Stimulated activated CD8-positive, alpha-beta memory T cell treated with anti-CD3 and anti-CD28 coated beads, Interleukin-7, amount 100 ng/mL, for 1 hour (primary cell): ENCODE results near the gene PCBP2.
"Not testable (repeated sequence)": the region's sequence is repeated elsewhere in the genome, so short reads cannot be mapped to it uniquely, and the experiment has no call there.

Experiments
- DNase-seq, 2 donors: peaks; one replicate each; pipeline ENCODE4 v3.0.0-alpha.2; 2020; ENCODE audit warnings: low read depth in 2 of 2

Gene PCBP2

DNA sequence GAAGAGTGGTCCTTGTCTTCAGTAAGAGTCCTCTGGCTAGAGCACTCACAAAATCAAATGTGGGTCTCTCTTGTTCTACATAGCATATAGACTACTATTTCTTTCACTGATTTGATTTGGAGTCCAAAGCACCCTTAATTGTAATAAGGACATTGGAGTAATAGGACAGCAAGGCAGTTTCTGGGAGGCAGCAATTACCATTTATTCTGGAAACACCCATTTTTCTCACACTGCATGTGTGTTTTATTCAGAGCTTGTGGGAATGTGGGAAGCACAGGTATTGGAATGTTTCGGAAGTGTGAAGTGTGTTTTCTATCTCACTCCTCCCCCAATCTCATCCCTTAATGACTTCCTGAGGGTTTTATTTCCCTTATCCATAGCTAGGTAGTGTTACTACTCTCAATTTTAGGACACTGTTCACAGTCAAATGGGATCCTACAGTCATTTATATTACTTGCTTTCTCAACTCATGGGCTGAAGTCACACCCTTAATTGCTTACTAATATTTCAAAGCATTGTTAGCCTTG, 20.2 kb downstream of the PCBP2 start:
- no peak for DNase-seq

DNA sequence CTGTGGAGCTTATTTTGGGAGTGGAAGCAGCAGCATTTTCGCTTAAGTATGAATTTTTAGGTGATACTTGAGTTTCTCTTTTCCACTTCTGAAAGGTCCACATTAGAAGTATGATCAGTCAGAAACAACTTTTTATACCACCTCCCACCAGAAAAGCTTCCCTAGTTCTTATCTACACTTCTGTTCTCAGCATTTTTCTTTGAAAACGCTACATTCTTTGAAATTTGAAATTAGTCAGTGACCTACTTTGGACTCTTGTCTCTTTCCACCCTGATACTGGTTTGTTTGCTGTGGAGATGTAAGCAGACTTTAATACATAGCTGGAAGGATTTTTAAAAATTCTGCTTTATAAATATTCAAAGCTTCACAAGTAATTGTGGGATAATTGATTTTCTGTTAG, 22.2 kb downstream of the PCBP2 start:
- no peak for DNase-seq

DNA sequence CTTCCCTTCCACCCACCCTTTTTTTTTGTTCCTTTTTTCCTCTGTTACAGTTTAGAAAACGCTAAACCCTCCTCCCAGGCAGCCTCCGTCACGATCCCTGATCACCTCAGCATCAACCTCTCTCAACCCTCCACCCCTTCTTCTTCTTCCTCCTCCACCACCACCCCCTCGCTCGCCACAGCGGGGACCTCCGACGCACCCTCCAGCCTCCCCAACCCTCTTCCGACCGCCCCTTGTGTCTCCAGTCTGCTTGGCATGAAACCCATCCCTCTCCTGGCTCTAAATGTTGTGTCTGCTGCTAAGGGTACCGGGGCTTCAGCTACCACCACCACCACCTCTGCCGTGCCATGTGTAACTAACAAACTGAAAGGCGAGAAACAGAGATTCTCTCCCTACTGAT, 22.9 kb downstream of the PCBP2 start:
- DNase-seq = no peak

DNA sequence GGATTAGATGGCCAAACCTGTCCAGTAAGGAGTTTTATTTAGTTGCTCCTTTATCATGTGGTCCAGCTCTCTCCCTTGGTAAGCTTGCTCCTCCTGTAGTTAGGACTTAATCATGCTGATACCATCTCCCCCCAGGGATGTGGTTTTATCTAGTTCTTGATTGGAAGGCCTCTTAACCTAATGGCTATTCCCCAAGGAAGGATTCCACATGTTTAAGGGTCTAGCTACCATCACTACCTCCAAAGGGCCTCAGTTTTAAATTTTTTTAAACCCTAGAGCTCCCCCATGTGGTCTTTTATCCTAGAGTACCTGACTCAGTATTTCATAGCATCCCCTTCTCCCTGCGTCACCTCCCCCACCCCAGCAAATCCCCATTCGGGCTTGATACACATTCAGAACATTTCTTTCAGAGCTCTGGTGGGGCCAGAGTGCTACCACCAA, 24.9 kb downstream of the PCBP2 start:
- no peak for DNase-seq

DNA sequence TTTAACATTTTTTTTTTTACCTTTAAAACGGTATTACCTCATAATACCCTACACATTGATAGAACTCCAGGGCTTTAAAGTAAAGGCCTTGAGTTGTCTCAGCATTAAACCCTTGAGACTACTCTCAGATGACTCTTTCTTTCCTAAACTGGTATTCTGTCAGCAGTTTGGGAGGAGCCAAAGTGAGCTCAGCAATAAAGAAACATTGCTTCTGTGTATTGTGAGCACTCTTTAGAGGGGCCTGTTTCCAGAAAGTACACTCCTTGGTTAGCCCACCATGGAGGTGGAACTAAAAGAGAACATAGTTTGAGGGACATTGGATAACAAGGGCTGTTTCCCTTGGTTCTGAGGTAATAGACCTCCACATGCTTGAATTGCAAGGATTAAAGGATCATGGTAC, 27.0 kb downstream of the PCBP2 start:
- no peak for DNase-seq

DNA sequence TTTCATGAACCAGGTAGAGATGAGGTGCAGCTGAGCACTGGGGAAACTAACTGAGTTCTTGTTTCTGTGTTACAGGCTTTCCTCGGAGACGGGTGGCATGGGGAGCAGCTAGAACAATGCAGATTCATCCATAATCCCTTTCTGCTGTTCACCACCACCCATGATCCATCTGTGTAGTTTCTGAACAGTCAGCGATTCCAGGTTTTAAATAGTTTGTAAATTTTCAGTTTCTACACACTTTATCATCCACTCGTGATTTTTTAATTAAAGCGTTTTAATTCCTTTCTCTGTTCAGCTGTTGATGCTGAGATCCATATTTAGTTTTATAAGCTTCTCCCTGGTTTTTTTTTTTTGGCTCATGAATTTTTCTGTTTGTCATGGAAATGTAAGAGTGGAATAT, 27.4 kb downstream of the PCBP2 start:
- no peak for DNase-seq

DNA sequence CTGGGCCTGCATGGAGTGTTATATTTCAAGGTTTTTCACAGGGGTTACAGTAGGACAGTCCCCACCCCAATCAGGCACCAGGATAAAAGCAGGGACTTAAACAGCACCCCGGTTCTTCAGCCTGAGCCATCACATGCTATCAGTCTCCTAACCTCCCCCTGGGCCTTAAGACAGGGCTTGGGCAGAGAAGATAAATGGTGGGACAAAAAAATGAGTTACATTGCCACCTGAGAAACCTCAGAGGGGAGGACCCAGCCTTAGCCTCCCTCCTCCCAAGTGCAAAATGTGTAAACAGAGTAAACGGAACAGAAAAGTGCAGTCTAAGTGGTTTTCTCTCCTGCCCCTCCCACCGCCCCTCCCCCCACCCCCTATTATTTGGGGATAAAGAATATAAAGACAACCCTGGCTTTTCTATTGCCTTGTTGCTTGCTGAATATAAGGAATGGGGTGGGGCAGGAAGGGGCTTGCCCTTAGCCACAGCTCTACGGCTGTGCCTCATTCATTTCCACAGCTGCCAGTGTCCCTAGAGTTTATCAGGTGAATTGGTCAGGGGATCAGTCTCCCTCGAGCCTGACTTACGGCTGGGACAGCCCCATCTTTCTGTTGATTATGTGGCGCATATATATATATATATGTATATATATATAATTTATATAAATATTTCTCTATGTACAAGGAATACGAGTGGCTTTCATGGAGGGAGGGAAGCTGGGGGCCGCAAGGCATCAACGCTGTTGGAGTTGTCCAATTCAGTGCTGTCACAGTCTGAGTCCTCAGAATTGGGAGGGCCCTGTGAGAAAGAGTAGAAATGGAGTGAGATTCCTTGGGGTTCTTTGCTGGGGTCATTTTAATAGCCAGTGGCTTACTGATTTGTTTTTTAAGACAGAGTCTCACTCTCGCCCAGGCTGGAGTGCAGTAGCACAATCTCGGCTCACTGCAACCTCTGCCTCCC, 28.9 kb downstream of the PCBP2 start:
- no peak for DNase-seq

DNA sequence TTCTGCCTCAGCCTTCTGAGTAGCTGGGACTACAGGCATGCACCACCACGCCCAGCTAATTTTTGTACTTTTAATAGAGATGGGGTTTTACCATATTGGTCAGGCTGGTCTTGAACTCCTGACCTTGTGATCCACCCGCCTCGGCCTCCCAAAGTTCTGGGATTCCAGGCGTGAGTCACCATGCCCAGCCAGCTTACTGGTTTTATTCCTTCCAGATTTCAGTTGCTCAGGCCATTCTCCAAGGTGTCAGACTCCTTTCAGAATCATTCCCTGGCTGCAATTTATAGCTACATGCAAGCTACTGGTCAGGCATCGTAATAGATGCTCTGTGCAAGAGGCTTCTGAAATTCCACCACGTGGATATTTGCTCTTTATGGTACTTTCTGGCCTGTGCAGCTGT, 29.6 kb downstream of the PCBP2 start:
- not testable (repeated sequence) for DNase-seq

DNA sequence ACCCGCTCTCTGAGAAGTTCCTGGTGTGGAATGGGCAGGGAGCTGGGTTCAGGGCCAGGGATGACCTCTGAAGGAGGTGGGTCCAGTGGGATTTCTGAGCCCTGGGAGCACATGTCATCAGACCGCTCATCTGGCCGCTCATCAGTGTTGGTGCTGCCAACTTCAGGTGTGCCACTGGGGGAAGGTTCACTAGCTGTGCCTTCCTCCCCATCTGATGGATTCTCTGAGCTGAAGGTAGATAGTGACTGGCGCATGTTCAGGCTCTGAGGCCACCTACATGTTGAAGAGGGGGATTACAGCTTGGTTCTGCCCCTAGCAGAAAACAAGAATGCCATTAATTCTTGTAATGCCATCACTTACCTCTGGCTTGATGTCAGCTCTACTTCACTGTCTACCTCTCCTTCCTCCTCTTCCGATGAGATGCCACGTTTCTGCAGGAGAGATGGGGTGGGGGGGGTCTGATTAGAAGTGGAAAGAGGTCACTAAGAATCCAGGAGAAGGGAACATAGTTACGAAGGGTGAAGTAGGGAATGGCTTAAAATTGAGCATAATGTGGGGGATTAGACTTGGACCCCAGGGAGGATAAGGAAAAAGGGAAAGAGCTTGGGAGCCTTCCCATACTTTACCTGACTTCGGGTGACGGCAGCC, 30.2 kb downstream of the PCBP2 start:
- DNase-seq = no peak

DNA sequence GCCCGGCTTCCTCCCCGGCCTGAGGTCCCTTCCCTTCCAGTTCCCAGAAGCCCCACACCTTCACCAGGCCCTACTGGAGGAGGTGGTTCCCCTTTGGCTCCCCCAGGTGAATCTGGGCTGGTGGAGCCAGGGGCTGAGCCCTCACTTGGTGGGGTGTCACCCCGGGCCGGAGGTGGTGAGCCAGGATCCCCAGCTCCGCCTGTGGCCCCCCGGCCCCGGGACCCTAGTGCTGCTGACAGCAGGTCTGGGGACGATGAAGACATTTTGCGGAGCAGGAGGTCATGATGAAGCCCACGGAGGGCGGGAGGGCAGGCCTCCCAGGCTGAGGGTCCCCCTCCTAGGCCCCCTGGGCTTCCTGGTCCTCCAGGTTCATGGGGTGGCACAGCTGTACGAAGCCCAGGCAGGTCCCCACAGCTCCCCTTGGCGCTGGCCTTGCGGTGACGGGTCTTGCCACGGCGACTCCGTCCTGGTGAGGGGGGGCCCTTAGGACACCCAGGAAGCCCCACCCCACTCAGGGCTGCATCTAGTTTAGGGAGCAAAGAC, 30.8 kb downstream of the PCBP2 start:
- DNase-seq = no peak

DNA sequence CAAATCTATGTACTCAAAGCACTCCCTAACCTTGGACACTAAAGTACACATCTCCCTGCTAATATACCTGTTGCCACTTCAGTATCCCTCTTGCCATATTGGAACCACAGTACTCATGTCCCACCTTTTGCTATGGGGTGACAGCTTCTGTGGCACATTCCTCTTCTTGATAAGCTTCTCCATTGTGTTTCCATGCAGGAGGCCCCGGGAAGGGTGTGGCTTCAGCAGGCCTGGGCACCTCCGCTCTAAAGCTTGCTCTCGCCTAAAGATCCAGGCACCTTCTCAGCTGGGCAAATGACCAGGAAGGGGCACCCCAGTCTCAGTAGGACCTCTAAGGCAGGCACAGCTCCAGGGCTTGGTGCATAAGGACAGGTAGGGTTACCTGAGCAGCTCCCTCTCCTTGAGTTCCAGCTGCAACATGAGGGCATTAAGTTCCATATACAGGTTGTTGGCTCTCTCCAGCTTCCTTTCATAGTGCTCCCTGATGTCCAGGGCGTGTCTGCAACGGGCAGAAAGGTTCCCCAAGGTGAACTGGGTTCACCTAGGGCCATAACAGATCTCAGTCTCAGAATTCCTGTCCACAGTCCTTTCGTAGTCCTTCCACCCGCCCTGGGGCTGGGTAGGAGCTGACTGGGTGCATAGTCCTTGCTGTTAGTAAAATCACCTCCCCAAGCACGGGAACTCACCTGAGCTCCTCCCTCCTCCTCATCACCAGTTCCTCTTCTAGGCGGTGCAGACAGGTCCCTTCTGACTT, 31.5 kb downstream of the PCBP2 start:
- DNase-seq = no peak

DNA sequence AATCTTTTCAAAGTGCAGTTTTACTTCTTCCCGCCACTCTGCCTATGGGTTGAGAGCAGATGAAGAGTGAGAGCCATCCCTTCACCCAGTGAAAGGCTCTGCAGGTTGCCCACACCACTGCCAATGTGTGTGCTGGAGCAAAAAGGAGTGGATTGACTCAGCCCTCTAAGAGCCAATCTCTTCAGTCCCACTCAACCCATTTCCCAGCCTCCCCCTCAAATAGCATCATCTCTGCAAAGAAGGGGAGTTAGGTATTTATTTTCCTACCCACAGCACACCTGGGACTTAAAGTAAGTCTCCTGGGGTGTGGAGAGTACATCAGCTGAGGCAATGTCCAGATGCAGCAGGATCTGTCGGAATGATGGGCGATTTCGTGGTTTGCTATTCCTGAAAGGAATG, 32.1 kb downstream of the PCBP2 start:
- no peak for DNase-seq

DNA sequence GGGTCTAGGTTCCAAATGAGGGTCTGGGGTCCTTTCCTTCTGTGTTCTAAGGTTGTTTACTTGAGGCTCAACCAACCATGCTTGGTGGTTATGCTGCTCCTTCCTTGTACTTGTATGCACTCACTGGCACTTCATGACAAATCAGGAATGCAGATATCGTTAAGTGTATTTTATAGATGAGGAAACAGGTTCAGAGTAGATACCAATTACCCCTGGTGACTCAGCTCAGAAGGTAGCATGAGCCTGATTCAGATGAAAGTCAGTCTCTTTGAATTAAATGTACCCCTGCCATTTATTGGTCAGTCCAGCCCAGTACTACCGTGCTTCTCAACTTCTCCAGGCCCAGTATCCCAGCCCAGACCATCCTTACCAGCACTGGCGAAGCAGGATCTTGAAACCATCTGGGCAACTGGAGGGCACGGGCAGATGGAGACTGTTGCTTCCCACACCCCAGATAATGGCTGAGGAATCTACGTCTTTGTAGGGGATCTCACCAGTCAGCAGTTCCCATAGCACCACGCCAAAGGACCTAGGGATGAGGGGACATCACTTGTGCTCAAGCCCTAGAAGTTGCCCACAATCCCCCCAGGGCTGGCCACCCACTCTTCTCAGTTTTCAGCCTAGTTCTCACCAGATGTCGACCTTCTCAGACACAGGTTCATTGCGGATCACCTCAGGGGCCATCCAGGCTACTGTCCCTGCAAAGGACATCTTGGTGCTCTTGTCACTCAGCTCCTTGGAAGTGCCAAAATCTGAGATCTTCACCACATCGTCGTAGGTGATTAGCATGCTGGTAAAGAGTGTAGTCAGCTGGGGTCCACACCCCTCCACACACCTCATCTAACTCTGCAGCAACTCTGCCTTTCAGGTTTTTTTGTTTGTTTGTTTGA, 33.0 kb downstream of the PCBP2 start:
- DNase-seq = no peak

DNA sequence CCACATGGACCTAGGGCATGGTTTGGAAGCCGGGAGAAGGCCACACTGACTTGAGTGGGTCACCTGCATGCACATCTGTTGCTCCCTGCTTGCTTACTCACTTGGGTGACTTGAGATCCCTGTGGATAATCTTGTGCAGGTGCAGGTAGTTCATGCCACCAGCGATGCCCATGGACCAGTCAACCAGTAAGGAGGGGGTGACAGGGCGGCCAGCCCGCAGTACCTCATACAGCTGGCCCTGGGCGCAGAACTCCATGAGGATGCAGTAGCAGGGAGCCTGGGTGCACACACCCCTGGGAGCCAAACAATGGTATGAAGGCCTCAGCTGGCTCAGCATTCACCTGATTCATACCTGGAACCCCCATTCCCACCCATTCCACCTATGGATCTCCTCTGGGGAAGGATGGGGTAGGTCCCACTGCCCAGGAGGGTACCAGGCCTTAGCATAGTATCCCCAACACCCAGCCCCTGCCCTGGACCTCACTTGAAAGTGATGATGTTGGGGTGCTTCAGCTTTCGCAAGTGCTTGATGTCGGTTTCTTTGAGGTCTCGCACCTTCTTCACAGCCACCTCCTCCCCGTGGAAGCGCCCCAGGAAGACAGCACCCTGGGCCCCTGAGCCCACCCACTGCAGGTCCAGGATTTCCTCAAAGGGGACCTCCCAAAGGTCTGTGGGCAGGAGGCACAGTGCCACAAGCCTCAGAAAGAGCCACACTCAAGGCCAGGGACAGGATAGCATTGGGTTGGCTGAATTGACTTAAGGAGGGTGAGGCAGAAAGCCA, 34.2 kb downstream of the PCBP2 start:
- no peak for DNase-seq

DNA sequence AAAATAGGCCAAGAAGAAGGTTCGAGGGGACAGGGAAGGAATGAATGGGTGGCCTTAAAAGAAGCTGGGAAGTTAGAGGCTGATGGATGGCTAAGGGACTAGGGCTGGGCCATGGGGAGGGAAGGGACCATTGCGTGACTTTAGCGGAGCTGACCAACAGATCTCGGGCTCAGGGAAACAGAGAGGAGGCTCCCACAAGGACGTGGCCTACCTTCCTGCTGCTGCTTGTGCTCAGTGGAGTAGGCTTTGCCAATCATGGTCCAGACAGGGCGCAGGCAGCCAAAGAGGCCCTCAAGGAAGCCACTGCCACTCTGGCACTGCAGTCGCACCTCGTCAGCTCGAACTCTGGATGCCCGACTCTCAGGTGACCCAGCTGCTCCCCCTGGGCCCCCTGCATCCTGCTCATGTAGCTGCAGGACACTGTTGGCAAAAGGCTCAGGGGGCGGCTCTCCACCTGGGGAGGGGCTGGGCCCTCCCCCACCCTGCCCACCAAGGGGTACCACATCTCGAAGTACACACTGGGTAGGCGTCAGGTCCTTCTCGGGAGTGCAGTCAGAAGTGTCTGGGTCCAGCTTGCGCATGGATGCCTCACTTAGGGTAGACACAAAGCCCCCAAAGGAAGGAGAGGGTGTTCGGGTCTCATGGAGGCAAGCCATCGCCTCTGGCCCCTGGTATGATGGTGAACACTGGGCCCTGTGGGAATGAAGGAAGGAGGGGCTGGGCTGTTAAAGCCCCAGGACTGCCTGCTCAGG, 35.0 kb downstream of the PCBP2 start:
- DNase-seq = no peak

DNA sequence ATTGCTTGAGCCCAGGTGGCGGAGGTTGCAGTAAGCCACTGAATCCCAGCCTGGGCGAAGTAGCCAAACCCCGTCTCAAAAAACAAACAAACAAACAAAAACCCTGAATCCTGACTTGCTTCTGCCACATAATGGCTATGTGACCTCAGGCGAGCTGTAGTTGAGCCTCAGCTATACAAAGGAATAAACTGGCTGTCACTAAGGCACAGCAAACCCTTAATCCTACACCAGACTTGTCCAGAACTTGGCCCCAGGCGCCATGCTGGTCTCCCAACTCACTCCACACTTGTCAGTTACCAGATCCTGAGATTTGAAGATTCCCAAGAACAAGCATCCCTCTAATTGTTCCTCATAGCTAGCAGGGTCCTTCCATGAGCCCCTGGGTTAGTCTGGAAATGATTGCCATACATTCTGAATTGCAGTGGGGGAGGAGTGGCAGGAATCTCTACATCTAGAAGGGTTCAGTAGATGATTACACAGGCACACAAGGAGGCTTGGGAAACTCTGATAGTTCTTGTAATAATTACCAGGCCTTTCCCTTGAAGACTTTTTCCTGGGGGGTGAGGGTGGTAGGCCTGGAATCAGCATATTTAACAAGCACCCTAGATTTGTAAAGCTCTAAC, 37.5 kb downstream of the PCBP2 start:
- no peak for DNase-seq

DNA sequence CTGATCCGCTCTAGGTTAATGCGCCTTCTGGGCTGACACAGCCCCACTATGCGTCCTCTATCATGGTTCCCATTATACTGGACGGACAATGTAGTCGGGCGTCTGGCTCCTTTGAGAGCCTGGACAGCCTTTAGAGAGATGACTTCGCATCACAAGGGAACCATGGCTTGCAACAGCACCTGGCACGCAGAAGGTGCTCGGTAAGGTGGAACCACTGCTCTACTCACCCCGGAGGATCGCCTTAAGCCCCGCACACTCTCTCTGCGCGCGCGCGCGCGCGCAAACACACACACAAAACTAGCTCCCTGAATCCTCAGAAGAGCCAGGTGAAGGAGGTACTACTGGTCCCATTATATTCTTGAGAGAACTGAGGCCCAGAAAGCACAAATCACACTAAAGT, 40.3 kb downstream of the PCBP2 start:
- no peak for DNase-seq

DNA sequence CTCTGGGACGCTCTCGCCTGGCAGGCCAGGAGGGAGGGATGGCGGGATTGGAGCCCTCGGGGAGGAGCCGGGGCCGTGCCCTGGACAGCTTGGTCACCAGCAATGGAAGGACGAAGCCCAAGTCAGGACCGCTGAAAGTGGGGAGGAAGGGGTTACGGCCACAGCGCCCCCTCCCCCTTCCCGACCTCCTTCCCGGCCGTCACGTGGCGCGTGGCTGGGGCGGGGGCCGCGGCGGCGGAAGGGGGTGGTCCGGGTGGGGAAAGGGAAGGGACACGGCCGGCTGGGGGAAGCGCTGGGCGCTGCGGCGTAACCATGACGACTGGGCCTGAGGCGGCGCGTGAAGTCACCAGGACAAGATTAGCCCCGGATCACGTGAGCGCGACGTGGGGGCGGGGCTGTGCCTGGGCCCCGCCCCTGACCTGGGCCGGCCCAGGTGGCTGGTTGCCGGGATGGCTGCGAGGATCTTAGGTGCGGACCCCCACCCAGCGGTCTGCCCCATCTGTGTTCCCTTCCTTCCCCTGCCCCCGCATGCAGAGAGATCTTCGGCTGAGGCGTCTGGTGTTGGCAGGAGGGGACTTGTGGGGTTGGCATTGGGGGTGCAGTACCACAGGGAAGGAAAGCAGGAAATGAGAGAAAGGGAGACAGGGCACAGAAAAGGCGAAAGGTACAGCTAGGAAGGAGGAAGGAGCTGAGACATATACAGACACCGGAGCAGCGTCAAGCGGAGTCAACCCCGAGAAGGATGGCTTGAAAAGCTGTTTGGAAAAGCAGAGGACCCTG, 41.1 kb downstream of the PCBP2 start:
- DNase-seq = peak; percentile 70 to 74
